ENCODE results near the gene FGF2.
A peak's percentile ranks its signal among the peaks of the same experiment; 100 is the strongest.

Gene FGF2

DNA sequence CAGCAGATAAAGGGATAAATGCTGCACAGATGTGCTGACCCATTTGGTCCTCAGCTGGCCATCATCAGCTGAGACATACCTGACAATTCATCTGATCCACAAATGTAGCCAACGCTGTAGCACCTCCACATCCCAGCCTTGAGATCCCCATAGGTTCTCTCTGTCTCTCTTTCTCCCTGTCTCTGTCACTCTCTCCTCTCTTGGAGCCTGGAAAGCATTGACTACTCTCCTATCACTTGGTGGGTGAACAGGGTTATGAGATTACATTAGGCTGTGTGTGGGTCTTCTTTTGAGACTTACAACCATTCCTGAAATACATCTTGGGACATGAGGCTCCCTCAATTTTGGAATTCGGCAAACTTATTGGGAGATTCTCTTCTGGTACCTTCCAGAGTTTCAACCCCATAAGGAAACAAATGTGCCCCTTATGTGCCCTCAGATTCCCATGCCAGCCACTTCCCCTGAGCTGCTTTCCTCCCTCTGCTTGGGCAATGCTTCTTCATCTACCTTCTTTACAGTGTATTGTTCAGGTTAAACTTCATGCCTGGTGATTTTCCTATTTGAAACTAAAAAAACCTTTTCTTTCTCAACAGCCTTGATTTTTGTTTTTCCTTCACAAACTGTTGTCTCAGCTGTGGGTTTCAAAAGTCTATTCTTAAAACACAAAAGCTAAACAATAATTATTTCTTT lies 29.1 kb upstream of the FGF2 start (continued):
- TF ChIP-seq, protein P1, sequence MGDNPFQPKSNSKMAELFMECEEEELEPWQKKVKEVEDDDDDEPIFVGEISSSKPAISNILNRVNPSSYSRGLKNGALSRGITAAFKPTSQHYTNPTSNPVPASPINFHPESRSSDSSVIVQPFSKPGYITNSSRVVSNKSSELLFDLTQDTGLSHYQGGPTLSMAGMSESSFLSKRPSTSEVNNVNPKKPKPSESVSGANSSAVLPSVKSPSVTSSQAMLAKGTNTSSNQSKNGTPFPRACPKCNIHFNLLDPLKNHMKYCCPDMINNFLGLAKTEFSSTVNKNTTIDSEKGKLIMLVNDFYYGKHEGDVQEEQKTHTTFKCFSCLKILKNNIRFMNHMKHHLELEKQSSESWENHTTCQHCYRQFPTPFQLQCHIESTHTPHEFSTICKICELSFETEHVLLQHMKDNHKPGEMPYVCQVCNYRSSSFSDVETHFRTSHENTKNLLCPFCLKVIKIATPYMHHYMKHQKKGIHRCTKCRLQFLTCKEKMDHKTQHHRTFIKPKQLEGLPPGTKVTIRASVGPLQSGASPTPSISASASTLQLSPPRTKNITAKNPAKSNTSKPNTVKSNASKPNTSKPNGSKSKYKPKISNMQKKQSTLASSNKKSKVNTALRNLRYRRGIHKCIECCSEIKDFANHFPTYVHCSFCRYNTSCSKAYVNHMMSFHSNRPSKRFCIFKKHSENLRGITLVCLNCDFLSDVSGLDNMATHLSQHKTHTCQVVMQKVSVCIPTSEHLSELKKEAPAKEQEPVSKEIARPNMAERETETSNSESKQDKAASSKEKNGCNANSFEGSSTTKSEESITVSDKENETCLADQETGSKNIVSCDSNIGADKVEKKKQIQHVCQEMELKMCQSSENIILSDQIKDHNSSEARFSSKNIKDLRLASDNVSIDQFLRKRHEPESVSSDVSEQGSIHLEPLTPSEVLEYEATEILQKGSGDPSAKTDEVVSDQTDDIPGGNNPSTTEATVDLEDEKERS (tag by site-specific recombination; IDR thresholded peaks at IDR 0.05), result no peak
- TF ChIP-seq ZNF776 (tag by site-specific recombination; IDR thresholded peaks at IDR 0.05; ENCODE audit: borderline replicate concordance) (no peak), KLF9 (tag by site-specific recombination; IDR thresholded peaks at IDR 0.05; ENCODE audit: low read depth) (no peak), ZBTB48 (tag by site-specific recombination; IDR thresholded peaks at IDR 0.05) (no peak), WT1 (tag by site-specific recombination; IDR thresholded peaks at IDR 0.05) (no peak), ZNF560 (tag by site-specific recombination; IDR thresholded peaks at IDR 0.05; ENCODE audit: borderline replicate concordance) (no peak), SCRT1 (tag by site-specific recombination; IDR thresholded peaks at IDR 0.05; ENCODE audit: borderline replicate concordance) (no peak), SALL2 (tag by site-specific recombination; IDR thresholded peaks at IDR 0.05; ENCODE audit: borderline replicate concordance) (no peak), ZBTB1 (tag by site-specific recombination; IDR thresholded peaks at IDR 0.05) (no peak)
- TF ChIP-seq, protein P2, sequence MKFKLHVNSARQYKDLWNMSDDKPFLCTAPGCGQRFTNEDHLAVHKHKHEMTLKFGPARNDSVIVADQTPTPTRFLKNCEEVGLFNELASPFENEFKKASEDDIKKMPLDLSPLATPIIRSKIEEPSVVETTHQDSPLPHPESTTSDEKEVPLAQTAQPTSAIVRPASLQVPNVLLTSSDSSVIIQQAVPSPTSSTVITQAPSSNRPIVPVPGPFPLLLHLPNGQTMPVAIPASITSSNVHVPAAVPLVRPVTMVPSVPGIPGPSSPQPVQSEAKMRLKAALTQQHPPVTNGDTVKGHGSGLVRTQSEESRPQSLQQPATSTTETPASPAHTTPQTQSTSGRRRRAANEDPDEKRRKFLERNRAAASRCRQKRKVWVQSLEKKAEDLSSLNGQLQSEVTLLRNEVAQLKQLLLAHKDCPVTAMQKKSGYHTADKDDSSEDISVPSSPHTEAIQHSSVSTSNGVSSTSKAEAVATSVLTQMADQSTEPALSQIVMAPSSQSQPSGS (tag by site-specific recombination; IDR thresholded peaks at IDR 0.05; ENCODE audit: low read depth), result no peak
- TF ChIP-seq, protein P3, sequence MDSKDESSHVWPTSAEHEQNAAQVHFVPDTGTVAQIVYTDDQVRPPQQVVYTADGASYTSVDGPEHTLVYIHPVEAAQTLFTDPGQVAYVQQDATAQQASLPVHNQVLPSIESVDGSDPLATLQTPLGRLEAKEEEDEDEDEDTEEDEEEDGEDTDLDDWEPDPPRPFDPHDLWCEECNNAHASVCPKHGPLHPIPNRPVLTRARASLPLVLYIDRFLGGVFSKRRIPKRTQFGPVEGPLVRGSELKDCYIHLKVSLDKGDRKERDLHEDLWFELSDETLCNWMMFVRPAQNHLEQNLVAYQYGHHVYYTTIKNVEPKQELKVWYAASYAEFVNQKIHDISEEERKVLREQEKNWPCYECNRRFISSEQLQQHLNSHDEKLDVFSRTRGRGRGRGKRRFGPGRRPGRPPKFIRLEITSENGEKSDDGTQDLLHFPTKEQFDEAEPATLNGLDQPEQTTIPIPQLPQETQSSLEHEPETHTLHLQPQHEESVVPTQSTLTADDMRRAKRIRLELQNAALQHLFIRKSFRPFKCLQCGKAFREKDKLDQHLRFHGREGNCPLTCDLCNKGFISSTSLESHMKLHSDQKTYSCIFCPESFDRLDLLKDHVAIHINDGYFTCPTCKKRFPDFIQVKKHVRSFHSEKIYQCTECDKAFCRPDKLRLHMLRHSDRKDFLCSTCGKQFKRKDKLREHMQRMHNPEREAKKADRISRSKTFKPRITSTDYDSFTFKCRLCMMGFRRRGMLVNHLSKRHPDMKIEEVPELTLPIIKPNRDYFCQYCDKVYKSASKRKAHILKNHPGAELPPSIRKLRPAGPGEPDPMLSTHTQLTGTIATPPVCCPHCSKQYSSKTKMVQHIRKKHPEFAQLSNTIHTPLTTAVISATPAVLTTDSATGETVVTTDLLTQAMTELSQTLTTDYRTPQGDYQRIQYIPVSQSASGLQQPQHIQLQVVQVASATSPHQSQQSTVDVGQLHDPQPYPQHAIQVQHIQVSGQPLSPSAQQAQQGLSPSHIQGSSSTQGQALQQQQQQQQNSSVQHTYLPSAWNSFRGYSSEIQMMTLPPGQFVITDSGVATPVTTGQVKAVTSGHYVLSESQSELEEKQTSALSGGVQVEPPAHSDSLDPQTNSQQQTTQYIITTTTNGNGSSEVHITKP (tag by site-specific recombination; IDR thresholded peaks at IDR 0.05), result no peak

DNA sequence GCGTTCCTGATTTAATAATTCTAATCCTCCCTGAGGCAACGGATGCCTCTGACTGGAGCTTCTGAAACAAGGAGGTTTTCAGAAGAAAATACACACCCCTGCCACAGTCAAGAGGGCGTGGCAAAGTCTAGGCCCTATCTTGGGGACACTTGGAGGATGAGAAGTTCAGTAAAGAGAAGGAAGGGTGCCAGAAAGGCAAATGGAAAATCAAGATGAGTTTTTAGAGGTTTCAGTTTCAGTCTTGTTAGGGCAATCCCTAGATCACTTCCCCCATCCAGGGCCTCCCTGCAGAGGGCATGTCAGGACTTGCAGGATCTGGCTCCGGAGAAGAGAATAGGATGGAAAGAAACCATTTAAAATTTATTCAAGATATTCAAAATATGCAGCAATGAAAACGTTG lies 28.5 kb upstream of the FGF2 start:
- ChIA-PET POLR2A (no interaction called here), CTCF (interaction anchor here (0.6 kb wide), 1 partner anchor 250 kb away, joined by 3 read pairs; no protein-coding TSS in a partner anchor)
- Histone ChIP-seq H3K27ac (ENCODE audit: extremely low read depth, low read depth, low read length) (peak overlapping the region; percentile 65), H3K4me1 (ENCODE audit: control insufficient read depth, insufficient read depth, low read length) (no peaks in the 10 kb centered on the region), H3K4me3 (ENCODE audit: low read depth, low read length) (no peak overlapping the region), H3K9me3 (ENCODE audit: control insufficient read depth, insufficient read depth, low read depth, low read length) (no peaks in the 10 kb centered on the region), H3K36me3 (ENCODE audit: control insufficient read depth in 2 of 2, insufficient read depth in 1 of 2, low read length in 2 of 2) (no peaks in the 10 kb centered on the region)
- TF ChIP-seq, protein P1 (tag by site-specific recombination; IDR thresholded peaks at IDR 0.05), result no peak
- TF ChIP-seq ZBTB17 (tag by site-specific recombination; IDR thresholded peaks at IDR 0.05), result peak; percentile 46; the same call in 1 of the 2 replicates
- peak; percentile 49; the same call in 1 of the 2 replicates for TF ChIP-seq ZNF660 (tag by site-specific recombination; IDR thresholded peaks at IDR 0.05)
- peak; percentile 56 for TF ChIP-seq ZNF366 (tag by site-specific recombination; conservative IDR thresholded peaks at IDR 0.05)
- TF ChIP-seq, protein P4, sequence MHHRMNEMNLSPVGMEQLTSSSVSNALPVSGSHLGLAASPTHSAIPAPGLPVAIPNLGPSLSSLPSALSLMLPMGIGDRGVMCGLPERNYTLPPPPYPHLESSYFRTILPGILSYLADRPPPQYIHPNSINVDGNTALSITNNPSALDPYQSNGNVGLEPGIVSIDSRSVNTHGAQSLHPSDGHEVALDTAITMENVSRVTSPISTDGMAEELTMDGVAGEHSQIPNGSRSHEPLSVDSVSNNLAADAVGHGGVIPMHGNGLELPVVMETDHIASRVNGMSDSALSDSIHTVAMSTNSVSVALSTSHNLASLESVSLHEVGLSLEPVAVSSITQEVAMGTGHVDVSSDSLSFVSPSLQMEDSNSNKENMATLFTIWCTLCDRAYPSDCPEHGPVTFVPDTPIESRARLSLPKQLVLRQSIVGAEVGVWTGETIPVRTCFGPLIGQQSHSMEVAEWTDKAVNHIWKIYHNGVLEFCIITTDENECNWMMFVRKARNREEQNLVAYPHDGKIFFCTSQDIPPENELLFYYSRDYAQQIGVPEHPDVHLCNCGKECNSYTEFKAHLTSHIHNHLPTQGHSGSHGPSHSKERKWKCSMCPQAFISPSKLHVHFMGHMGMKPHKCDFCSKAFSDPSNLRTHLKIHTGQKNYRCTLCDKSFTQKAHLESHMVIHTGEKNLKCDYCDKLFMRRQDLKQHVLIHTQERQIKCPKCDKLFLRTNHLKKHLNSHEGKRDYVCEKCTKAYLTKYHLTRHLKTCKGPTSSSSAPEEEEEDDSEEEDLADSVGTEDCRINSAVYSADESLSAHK (tag by site-specific recombination; IDR thresholded peaks at IDR 0.05), result peak; percentile 46; the same call in 1 of the 2 replicates
- TF ChIP-seq ZNF544 (tag by site-specific recombination; IDR thresholded peaks at IDR 0.05), result no peak
- TF ChIP-seq, protein P5, sequence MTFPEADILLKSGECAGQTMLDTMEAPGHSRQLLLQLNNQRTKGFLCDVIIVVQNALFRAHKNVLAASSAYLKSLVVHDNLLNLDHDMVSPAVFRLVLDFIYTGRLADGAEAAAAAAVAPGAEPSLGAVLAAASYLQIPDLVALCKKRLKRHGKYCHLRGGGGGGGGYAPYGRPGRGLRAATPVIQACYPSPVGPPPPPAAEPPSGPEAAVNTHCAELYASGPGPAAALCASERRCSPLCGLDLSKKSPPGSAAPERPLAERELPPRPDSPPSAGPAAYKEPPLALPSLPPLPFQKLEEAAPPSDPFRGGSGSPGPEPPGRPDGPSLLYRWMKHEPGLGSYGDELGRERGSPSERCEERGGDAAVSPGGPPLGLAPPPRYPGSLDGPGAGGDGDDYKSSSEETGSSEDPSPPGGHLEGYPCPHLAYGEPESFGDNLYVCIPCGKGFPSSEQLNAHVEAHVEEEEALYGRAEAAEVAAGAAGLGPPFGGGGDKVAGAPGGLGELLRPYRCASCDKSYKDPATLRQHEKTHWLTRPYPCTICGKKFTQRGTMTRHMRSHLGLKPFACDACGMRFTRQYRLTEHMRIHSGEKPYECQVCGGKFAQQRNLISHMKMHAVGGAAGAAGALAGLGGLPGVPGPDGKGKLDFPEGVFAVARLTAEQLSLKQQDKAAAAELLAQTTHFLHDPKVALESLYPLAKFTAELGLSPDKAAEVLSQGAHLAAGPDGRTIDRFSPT (tag by site-specific recombination; IDR thresholded peaks at IDR 0.05), result no peak
- TF ChIP-seq KLF9 (tag by site-specific recombination; IDR thresholded peaks at IDR 0.05; ENCODE audit: low read depth), result peak; percentile 29; the same call in 1 of the 2 replicates
- 0 out of 2 replicates have a peak, but pooled peaks have one; percentile 7 for TF ChIP-seq ZIC2 (tag by site-specific recombination; IDR thresholded peaks at IDR 0.05)

Data from HEK293 (cell line).